Panc1 (cell line): ENCODE results near the gene FKBP1A.

ENCODE experiments used
- CTCF ChIP-seq: fragments of 450-650 bp; IDR thresholded peaks from 2 replicates; pipeline ENCODE4 v1.5.1; 2017; ENCODE audit warnings: mild to moderate bottlenecking
- POLR2AphosphoS5 ChIP-seq: IDR thresholded peaks from 2 replicates; pipeline ENCODE4 v1.6.1; 2012; ENCODE audit warnings: mild to moderate bottlenecking, low read depth, low read length, moderate library complexity
- REST ChIP-seq, 2 experiments: IDR thresholded peaks; 2 replicates each; pipeline ENCODE4 v1.6.1; 2011 to 2012; ENCODE audit warnings: low read depth in 2 of 2, control low read depth in 1 of 2, low read length in 1 of 2, mild to moderate bottlenecking in 1 of 2, moderate library complexity in 1 of 2; ENCODE audit not compliant: insufficient read depth in 1 of 2
- SIN3A ChIP-seq: IDR thresholded peaks from 2 replicates; pipeline ENCODE4 v1.6.1; 2012; ENCODE audit warnings: low read depth, mild to moderate bottlenecking, low read length, moderate library complexity, borderline replicate concordance; ENCODE audit not compliant: insufficient read depth

GRCh38 chr20:1427457-1428054 is 34.7 kb upstream of the FKBP1A start:
- peak; percentile 10; the same call in 1 of the 2 replicates for TF ChIP-seq CTCF
- no peak for TF ChIP-seq SIN3A
- no peak for TF ChIP-seq POLR2AphosphoS5
- no peak for TF ChIP-seq REST (IDR thresholded peaks at IDR 0.05; ENCODE audit: insufficient read depth in 1 of 2, low read depth in 2 of 2, low read length in 1 of 2)
